MM.1S (cell line): ENCODE results near the gene ALDH3B1.

Experiments used
- CTCF ChIP-seq: fragments of 300-600 bp; sonication (generic); IDR thresholded peaks from 2 replicates; pipeline ENCODE4 v1.5.1; 2016; ENCODE audit warnings: antibody characterized with exemption, low read length, mixed read lengths
- EZH2 ChIP-seq: fragments of 300-600 bp; sonication (generic); optimal IDR thresholded peaks from 2 replicates; pipeline ENCODE3; 2017; ENCODE audit warnings: low read depth, mild to moderate bottlenecking, antibody characterized with exemption, low read length, mixed read lengths
- EZH2phosphoT487 ChIP-seq: fragments of 300-600 bp; sonication (generic); IDR thresholded peaks from 2 replicates; pipeline ENCODE4 v1.6.1; 2018; ENCODE audit warnings: antibody characterized with exemption, low read length

- TF ChIP-seq CTCF (no peak), EZH2 (no peak), EZH2phosphoT487 (no peak)
These were observed at the start of gene ALDH3B1 for GRCh38 chr11:68010090-68011041.
